ENCODE data around the gene AADACL2. TPM values are rescaled to one million over a fixed set of nuclear protein-coding genes. Genes with fewer than 3 reads are reported as not detected.

Gene AADACL2
- total and polyA plus RNA-seq, 5 donors from 2014 or later = not detected

GRCh38 chr3:151792411-151792810 lies 58.7 kb downstream of the AADACL2 start:
- no peak overlapping the region for H3K4me3 ChIP-seq (ENCODE audit: low read depth, low read length)
- H3K27me3 ChIP-seq (ENCODE audit: control insufficient read depth, insufficient read depth, low read length) = no peaks in the 10 kb centered on the region
- no peak overlapping the region for H3K27ac Mint-ChIP-seq
- H3K27me3 Mint-ChIP-seq = peaks cover 11% of the 10 kb centered on the region
- H3K4me1 Mint-ChIP-seq = no peaks in the 10 kb centered on the region
- no peak overlapping the region for H3K27ac ChIP-seq (ENCODE audit: insufficient read depth, low read length, poor library complexity, severe bottlenecking)
- no peaks in the 10 kb centered on the region for H3K4me1 ChIP-seq (ENCODE audit: control insufficient read depth, insufficient read depth, low read length, poor library complexity, severe bottlenecking)
- peaks cover 0 to 3% (median 0%) of the 10 kb centered on the region in 7 donors for H3K9me3 Mint-ChIP-seq
- DNase-seq = no peak
- ATAC-seq (ENCODE audit: low read depth in 2 of 2) = no peak
- no peaks in the 10 kb centered on the region for H3K36me3 Mint-ChIP-seq
- H3K4me3 Mint-ChIP-seq = no peak overlapping the region
- H3K36me3 ChIP-seq (ENCODE audit: control insufficient read depth, insufficient read depth, low read length) = no peaks in the 10 kb centered on the region
- H3K9me3 ChIP-seq (ENCODE audit: control insufficient read depth in 2 of 2, low read length in 2 of 2) = no peaks in the 10 kb centered on the region

- Histone ChIP-seq H3K36me3 (ENCODE audit: control insufficient read depth, insufficient read depth, low read length) (no peaks in the 10 kb centered on the region), H3K27me3 (ENCODE audit: control insufficient read depth, insufficient read depth, low read length) (no peaks in the 10 kb centered on the region), H3K4me1 (ENCODE audit: control insufficient read depth, insufficient read depth, low read length, poor library complexity, severe bottlenecking) (no peaks in the 10 kb centered on the region), H3K4me3 (ENCODE audit: low read depth, low read length) (no peak overlapping the region), H3K9me3 (ENCODE audit: control insufficient read depth in 2 of 2, low read length in 2 of 2) (no peaks in the 10 kb centered on the region), H3K27ac (ENCODE audit: insufficient read depth, low read length, poor library complexity, severe bottlenecking) (no peak overlapping the region)
- peaks cover 11% of the 10 kb centered on the region for H3K27me3 Mint-ChIP-seq
- no peak for DNase-seq
- peaks cover 0 to 3% (median 0%) of the 10 kb centered on the region in 7 donors for H3K9me3 Mint-ChIP-seq
- H3K4me3 Mint-ChIP-seq = no peak overlapping the region
- no peak overlapping the region for H3K27ac Mint-ChIP-seq
- no peaks in the 10 kb centered on the region for H3K36me3 Mint-ChIP-seq
- ATAC-seq (ENCODE audit: low read depth in 2 of 2) = no peak
- no peaks in the 10 kb centered on the region for H3K4me1 Mint-ChIP-seq
Measured at GRCh38 chr3:151793636-151794035, 59.9 kb downstream of the AADACL2 start.

GRCh38 chr3:151794080-151794479 lies 60.4 kb downstream of the AADACL2 start:
- H3K27me3 Mint-ChIP-seq = peaks cover 11% of the 10 kb centered on the region
- no peaks in the 10 kb centered on the region for H3K36me3 Mint-ChIP-seq
- H3K27ac Mint-ChIP-seq = no peak overlapping the region
- Histone ChIP-seq H3K36me3 (ENCODE audit: control insufficient read depth, insufficient read depth, low read length) (no peaks in the 10 kb centered on the region), H3K9me3 (ENCODE audit: control insufficient read depth in 2 of 2, low read length in 2 of 2) (no peaks in the 10 kb centered on the region), H3K27ac (ENCODE audit: insufficient read depth, low read length, poor library complexity, severe bottlenecking) (no peak overlapping the region), H3K27me3 (ENCODE audit: control insufficient read depth, insufficient read depth, low read length) (no peaks in the 10 kb centered on the region), H3K4me1 (ENCODE audit: control insufficient read depth, insufficient read depth, low read length, poor library complexity, severe bottlenecking) (no peaks in the 10 kb centered on the region), H3K4me3 (ENCODE audit: low read depth, low read length) (no peak overlapping the region)
- H3K4me1 Mint-ChIP-seq = no peaks in the 10 kb centered on the region
- DNase-seq (no peak), ATAC-seq (ENCODE audit: low read depth in 2 of 2) (no peak)
- H3K4me3 Mint-ChIP-seq = no peak overlapping the region
- H3K9me3 Mint-ChIP-seq = peaks cover 0 to 3% (median 0%) of the 10 kb centered on the region in 7 donors

- Mint-ChIP-seq H3K36me3 (no peaks in the 10 kb centered on the region), H3K4me3 (no peak overlapping the region), H3K27me3 (peaks cover 7% of the 10 kb centered on the region), H3K4me1 (no peaks in the 10 kb centered on the region), H3K27ac (no peak overlapping the region), H3K9me3 (peaks cover 0 to 2% (median 0%) of the 10 kb centered on the region in 7 donors)
- Histone ChIP-seq H3K27ac (ENCODE audit: insufficient read depth, low read length, poor library complexity, severe bottlenecking) (no peak overlapping the region), H3K4me1 (ENCODE audit: control insufficient read depth, insufficient read depth, low read length, poor library complexity, severe bottlenecking) (no peaks in the 10 kb centered on the region), H3K4me3 (ENCODE audit: low read depth, low read length) (no peak overlapping the region), H3K27me3 (ENCODE audit: control insufficient read depth, insufficient read depth, low read length) (no peaks in the 10 kb centered on the region), H3K36me3 (ENCODE audit: control insufficient read depth, insufficient read depth, low read length) (no peaks in the 10 kb centered on the region), H3K9me3 (ENCODE audit: control insufficient read depth in 2 of 2, low read length in 2 of 2) (no peaks in the 10 kb centered on the region)
- ATAC-seq (ENCODE audit: low read depth in 2 of 2) (no peak), DNase-seq (no peak)
Measured at GRCh38 chr3:151795276-151795675, 61.5 kb downstream of the AADACL2 start.

- no peaks in the 10 kb centered on the region for H3K27me3 ChIP-seq (ENCODE audit: control insufficient read depth, insufficient read depth, low read length)
- Mint-ChIP-seq H3K27ac (no peak overlapping the region), H3K9me3 (peaks cover 0 to 2% (median 0%) of the 10 kb centered on the region in 7 donors), H3K27me3 (peaks cover 7% of the 10 kb centered on the region), H3K4me3 (no peak overlapping the region), H3K36me3 (no peaks in the 10 kb centered on the region), H3K4me1 (no peaks in the 10 kb centered on the region)
- H3K4me3 ChIP-seq (ENCODE audit: low read depth, low read length) = no peak overlapping the region
- ATAC-seq (ENCODE audit: low read depth in 2 of 2) = no peak
- no peaks in the 10 kb centered on the region for H3K9me3 ChIP-seq (ENCODE audit: control insufficient read depth in 2 of 2, low read length in 2 of 2)
- DNase-seq = no peak
- no peaks in the 10 kb centered on the region for H3K4me1 ChIP-seq (ENCODE audit: control insufficient read depth, insufficient read depth, low read length, poor library complexity, severe bottlenecking)
- H3K27ac ChIP-seq (ENCODE audit: insufficient read depth, low read length, poor library complexity, severe bottlenecking) = no peak overlapping the region
- no peaks in the 10 kb centered on the region for H3K36me3 ChIP-seq (ENCODE audit: control insufficient read depth, insufficient read depth, low read length)
Measured at GRCh38 chr3:151796105-151796680, 62.5 kb downstream of the AADACL2 start.

GRCh38 chr3:151798466-151798865 lies 64.7 kb downstream of the AADACL2 start:
- Mint-ChIP-seq H3K4me3 (no peak overlapping the region), H3K27me3 (no peaks in the 10 kb centered on the region), H3K27ac (no peak overlapping the region), H3K36me3 (no peaks in the 10 kb centered on the region), H3K4me1 (no peaks in the 10 kb centered on the region), H3K9me3 (peaks cover 0 to 2% (median 0%) of the 10 kb centered on the region in 7 donors)
- Histone ChIP-seq H3K27me3 (ENCODE audit: control insufficient read depth, insufficient read depth, low read length) (no peaks in the 10 kb centered on the region), H3K9me3 (ENCODE audit: control insufficient read depth in 2 of 2, low read length in 2 of 2) (no peaks in the 10 kb centered on the region), H3K36me3 (ENCODE audit: control insufficient read depth, insufficient read depth, low read length) (no peaks in the 10 kb centered on the region), H3K4me3 (ENCODE audit: low read depth, low read length) (no peak overlapping the region), H3K4me1 (ENCODE audit: control insufficient read depth, insufficient read depth, low read length, poor library complexity, severe bottlenecking) (no peaks in the 10 kb centered on the region), H3K27ac (ENCODE audit: insufficient read depth, low read length, poor library complexity, severe bottlenecking) (no peak overlapping the region)
- DNase-seq (no peak), ATAC-seq (ENCODE audit: low read depth in 2 of 2) (no peak)

- no peak for DNase-seq
- no peak overlapping the region for H3K27ac Mint-ChIP-seq
- Histone ChIP-seq H3K36me3 (ENCODE audit: control insufficient read depth, insufficient read depth, low read length) (no peaks in the 10 kb centered on the region), H3K4me1 (ENCODE audit: control insufficient read depth, insufficient read depth, low read length, poor library complexity, severe bottlenecking) (no peaks in the 10 kb centered on the region), H3K9me3 (ENCODE audit: control insufficient read depth in 2 of 2, low read length in 2 of 2) (no peaks in the 10 kb centered on the region), H3K4me3 (ENCODE audit: low read depth, low read length) (no peak overlapping the region), H3K27me3 (ENCODE audit: control insufficient read depth, insufficient read depth, low read length) (no peaks in the 10 kb centered on the region), H3K27ac (ENCODE audit: insufficient read depth, low read length, poor library complexity, severe bottlenecking) (no peak overlapping the region)
- H3K27me3 Mint-ChIP-seq = no peaks in the 10 kb centered on the region
- H3K9me3 Mint-ChIP-seq = peaks cover 0 to 7% (median 0%) of the 10 kb centered on the region in 7 donors
- no peaks in the 10 kb centered on the region for H3K36me3 Mint-ChIP-seq
- H3K4me3 Mint-ChIP-seq = no peak overlapping the region
- no peak for ATAC-seq (ENCODE audit: low read depth in 2 of 2)
- no peaks in the 10 kb centered on the region for H3K4me1 Mint-ChIP-seq
Measured at GRCh38 chr3:151800431-151800830, 66.7 kb downstream of the AADACL2 start.

GRCh38 chr3:151804267-151804666 lies 70.5 kb downstream of the AADACL2 start:
- Mint-ChIP-seq H3K9me3 (peaks cover 0 to 19% (median 8%) of the 10 kb centered on the region in 7 donors), H3K27me3 (no peaks in the 10 kb centered on the region), H3K4me3 (no peak overlapping the region), H3K4me1 (no peaks in the 10 kb centered on the region), H3K27ac (peak overlapping the region in 1 of 3 donors; percentile 21), H3K36me3 (no peaks in the 10 kb centered on the region)
- no peak overlapping the region for H3K4me3 ChIP-seq (ENCODE audit: low read depth, low read length)
- no peak overlapping the region for H3K27ac ChIP-seq (ENCODE audit: insufficient read depth, low read length, poor library complexity, severe bottlenecking)
- no peaks in the 10 kb centered on the region for H3K27me3 ChIP-seq (ENCODE audit: control insufficient read depth, insufficient read depth, low read length)
- DNase-seq = no peak
- H3K9me3 ChIP-seq (ENCODE audit: control insufficient read depth in 2 of 2, low read length in 2 of 2) = peaks cover 6 to 7% of the 10 kb centered on the region in 2 experiments
- no peaks in the 10 kb centered on the region for H3K4me1 ChIP-seq (ENCODE audit: control insufficient read depth, insufficient read depth, low read length, poor library complexity, severe bottlenecking)
- no peaks in the 10 kb centered on the region for H3K36me3 ChIP-seq (ENCODE audit: control insufficient read depth, insufficient read depth, low read length)
- ATAC-seq (ENCODE audit: low read depth in 2 of 2) = no peak

Data from CD4-positive, CD25-positive, alpha-beta regulatory T cell (primary cell).